Ovary (tissue), 3 donors: ENCODE measurements around the gene PROX1.

ENCODE experiments used
- CTCF ChIP-seq, 3 donors: fragments of 450-650 bp in 2 of 3; fragments of 200-600 bp in 1 of 3; IDR thresholded peaks; one replicate each; pipeline versions ENCODE4 v1.5.1 to v1.8.0; 2016 to 2022; ENCODE audit warnings: antibody characterized with exemption in 3 of 3, mild to moderate bottlenecking in 1 of 3
- EP300 ChIP-seq: sonication (generic); formaldehyde crosslinking; IDR thresholded peaks from one replicate; pipeline ENCODE4 v1.6.1; 2017; ENCODE audit warnings: antibody characterized with exemption
- POLR2A ChIP-seq: fragments of 450-650 bp; IDR thresholded peaks from one replicate; pipeline ENCODE4 v1.6.1; 2017; ENCODE audit warnings: antibody characterized with exemption, mild to moderate bottlenecking, moderate library complexity
- donor health status: DM: no; HTN: no; CAD: no.

- TF ChIP-seq CTCF (IDR thresholded peaks at IDR 0.05) (no peak), POLR2A (no peak), EP300 (no peak)
These were observed 31.7 kb downstream of the PROX1 start for GRCh38 chr1:214019499-214019898.
